Raji (cell line): Measurements from ENCODE around the gene EXT2.

ENCODE experiments used
- POLR2A ChIP-seq: IDR thresholded peaks from 2 replicates; pipeline ENCODE4 v1.6.1; 2011; ENCODE audit warnings: low read depth, low read length, control low read depth; ENCODE audit not compliant: insufficient read depth

Gene EXT2

DNA sequence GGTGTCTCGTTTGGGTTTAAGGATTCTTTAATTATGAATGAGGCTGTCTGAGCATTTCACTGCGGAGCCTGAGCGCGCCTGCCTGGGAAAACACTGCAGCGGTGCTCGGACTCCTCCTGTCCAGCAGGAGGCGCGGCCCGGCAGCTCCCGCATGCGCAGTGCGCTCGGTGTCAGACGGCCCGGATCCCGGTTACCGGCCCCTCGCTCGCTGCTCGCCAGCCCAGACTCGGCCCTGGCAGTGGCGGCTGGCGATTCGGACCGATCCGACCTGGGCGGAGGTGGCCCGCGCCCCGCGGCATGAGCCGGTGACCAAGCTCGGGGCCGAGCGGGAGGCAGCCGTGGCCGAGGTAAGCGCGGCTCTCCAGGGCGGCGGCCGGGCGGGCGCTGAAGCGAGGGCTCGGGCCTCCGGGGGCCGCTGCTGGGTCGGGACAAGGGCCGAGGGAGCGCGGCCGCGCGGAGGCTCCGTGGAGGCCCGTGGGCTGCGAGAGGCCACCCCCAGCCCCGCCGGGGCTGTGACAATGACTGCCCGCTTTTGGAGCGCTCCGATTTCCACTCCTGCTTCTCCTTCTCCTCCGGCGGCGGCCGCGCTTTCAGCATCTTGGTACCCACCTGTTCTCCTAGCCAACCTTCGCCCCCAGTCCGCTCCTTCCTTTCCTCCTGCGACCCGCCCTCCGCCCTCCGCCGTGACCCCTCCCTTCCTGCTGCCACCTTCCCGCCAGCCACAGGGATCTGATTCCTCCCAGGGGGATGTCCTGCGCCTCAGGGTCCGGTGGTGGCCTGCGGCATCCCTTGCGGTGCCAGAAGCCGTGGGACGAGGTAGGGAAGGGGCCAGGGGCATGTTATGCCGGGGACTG, at the start of gene EXT2:
EXT2 (plus strand) TSS at position 173 of the 854 bp plus-strand sequence. CDS start 12,035 bp downstream, outside the sequence.
- TF ChIP-seq POLR2A = peak; percentile 64

DNA sequence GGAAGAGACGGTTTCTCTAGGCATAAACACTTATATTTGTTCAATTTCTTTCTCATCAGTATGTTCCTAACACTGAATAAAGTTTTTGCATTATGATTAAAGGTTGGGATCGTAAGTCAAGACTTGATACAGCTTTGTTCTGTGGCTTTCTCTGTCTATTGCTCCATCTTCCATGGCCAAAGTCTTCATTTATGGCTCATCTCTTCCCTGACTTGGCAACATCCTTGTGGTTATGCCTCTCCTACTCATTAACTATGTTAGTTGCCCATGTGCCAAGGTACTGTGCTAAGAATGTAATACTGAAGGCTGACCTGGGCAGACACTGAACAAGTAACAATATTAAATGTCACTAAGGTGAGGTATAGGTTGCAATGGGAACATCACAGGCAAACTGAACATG, 49.3 kb upstream of the EXT2 start:
- no peak for TF ChIP-seq POLR2A

DNA sequence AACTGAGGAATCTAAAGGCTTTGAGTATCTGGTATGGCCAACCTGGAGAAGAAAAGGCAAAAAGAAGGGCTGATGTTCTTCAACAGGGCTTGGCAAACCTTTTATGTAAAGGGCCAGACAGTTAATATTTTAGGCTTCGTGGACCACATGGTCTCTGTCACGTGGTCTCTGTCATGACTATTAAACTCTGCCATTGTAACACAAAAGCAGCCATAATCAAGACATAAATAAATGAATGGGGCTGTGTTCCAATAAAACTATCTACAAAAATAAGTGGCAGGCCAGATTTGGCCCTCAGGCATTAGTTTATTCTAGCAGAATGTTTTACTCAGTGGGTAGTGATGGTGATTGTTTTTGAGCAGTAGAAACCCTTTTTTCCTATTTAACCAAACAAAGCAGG, 48.2 kb upstream of the EXT2 start:
- no peak for TF ChIP-seq POLR2A

DNA sequence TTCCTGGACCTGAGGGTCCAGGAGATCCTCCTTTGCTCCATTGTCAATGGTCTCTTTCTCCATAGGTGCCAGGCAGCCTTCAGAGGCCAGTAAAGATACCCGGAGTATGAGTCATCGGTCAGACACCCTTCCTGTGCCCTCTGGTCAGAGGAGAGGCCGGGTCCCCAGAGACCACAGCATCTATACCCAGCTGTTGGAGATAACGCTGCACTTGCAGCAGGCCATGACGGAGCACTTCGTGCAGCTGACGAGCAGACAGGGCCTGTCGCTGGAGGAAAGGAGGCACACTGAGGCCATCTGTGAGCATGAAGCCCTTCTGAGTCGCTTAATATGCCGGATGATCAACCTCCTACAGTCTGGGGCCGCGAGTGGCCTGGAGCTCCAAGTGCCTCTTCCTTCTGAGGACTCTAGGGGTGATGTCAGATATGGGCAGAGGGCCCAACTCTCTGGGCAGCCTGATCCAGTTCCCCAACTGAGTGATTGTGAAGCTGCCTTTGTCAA, 47.5 kb upstream of the EXT2 start, which contains the start of gene ACCSL:
ACCSL (plus strand) TSS at position 51 of the 501 bp plus-strand sequence; CDS start at position 107, 56 bp downstream.
- no peak for TF ChIP-seq POLR2A

DNA sequence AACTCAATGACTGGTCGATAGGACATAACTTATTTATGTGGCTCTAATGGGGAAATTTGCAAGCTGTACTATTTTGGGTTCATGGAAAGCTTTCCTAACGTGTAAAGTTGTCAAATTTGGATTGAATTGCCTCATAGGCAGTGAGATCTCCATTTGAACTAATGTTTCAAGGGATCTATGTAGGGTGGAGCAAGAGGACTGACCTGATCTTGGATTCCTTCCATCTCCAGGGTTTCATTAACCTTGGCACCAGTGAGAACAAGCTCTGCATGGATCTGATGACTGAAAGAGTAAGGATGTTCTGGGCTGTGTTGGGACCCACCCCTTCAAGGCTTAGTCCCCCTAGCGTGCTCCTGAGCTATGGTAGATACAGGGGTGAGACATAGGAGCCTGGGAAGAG, 45.6 kb upstream of the EXT2 start:
- no peak for TF ChIP-seq POLR2A

DNA sequence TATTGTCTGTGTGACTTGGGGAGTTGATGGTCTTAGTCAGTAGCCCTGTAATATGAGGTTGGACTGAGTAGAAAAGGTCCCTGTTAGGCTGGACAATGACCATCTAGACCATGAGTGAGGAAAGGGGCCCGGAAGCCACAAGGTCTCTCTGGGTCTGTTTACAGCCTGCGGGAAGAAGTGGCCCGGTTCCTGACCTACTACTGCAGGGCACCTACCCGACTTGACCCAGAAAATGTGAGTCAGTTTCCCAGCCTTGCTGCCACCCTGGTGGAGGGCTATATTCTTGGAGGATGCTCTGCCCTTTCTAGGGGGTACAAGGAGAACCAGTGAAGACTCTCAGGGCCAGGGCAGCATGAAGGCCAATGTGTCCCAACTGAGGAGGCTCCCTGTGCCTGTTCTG, 44.3 kb upstream of the EXT2 start:
- no peak for TF ChIP-seq POLR2A

DNA sequence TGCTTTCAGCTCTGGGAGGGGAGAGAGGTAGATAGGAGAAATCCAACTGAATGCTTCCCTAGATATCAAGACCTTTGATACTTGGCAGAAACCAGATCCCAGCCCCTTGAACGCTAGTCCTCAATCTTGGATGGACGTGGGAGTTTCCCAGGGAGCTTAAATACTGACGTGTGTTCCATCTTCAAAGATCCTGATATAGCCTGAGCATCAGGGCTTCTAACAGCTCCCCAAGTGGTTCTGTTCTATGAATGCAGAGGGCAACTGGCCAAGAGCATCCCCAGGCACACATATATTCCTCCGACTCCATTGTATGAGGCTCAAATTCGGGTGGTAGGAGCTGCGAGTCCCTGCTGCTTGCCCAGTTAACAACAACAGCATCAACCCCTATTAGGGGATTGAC, 38.1 kb upstream of the EXT2 start:
- no peak for TF ChIP-seq POLR2A

DNA sequence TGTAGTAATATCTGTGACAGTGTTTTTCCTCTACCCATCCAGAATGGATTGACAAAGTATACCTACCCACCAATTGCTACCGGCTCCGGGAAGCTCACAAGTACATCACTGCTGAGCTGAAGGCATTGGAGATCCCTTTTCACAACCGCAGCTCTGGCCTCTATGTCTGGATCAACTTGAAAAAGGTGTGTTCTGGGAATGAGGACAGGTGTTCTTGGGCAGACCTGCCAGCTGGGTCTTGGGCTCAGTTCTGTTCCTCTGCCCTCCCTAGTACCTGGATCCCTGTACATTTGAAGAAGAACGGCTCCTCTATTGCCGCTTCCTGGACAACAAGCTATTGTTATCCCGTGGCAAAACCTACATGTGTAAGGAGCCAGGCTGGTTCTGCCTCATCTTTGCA, 37.2 kb upstream of the EXT2 start:
- TF ChIP-seq POLR2A = no peak

DNA sequence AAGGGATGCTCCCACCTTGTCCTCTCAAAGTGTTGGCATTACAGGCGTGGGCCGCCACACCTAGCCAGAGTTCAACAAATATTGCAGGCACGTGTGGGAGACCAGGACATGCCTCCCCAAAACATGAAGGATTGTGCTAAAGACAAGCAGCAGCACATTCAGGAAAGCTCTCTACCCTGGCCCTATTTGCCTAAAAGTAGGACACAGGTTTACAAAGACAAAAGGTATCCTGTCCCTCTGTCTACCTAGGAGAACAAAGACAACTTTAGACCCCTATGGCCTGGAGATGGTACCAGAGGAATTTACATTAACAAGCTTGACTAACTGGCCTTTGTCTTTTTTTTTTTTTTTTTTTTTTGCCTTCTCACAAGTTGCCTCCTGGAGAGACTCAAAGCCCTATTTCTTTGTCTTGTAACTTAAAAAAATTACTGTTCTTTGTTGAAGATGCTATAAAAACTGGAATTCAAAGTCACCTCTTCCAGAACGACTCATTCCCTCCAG, 30.3 kb upstream of the EXT2 start:
- TF ChIP-seq POLR2A = no peak

DNA sequence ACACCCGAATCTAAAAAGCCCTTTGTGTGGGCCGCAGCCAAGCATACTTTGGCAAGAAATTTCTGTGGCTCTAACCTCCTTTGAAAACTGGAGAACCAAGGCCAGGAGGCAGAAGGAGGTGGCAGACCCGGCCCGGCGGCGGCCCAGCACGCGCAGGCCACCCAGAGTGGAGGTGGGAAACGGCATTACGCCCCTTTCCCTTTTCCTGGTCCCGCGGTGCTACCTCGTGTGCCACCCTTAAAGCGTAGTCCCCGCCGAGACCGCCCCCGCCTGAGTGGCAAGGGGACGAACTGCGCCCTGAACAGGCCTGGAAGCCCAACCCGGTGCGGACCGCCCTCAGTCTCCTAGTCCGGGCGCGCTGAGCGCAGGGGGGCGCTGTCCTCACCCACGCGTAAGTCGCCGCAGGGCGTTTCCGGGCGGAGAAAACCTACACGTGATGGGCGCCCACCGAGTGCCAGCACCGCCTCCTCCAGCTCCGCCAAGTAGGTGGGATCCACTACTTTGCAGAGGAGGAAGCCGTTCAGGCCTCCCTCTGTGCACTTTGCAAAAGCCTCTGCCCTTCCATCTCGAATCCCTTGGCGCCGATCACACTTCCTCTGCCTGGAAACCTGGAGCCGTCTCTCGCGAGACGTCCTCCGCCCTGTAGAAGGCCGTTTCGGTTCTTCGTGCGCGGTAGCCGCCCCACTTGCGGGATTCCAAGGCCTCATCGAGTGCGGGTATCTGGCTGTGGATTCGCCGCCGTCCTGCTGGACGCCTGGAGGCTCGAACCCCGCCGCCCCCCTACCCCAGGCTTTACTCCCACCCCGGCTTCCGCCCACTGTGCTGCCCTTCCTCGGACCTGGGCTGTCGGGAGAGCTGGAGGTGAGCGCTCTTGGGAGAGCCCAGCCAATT, 29.4 kb upstream of the EXT2 start, which contains the start of gene ACCS:
ACCS (plus strand) TSS at position 430 of the 891 bp plus-strand sequence. CDS start 1,358 bp downstream, outside the sequence.
- TF ChIP-seq POLR2A = no peak

DNA sequence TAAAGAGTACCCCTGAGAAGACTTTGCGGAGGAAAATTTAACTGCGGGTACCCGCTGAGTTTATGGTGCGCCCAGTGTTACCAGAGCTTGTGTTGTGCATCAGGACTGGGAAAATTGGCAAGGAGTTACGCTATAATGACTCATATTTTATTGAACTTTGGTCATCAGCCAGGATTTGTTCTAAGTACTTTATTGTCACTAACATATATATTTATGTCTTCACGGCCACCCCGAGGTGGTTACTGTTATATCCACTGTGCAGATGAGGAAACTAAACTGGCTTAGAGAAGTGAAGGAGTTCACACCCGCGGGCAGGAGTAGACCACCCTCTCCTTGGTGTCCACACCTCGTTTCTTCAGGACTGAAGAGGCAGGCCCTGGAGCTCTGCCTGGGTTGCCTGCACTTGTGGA, 28.7 kb upstream of the EXT2 start:
- TF ChIP-seq POLR2A = no peak

DNA sequence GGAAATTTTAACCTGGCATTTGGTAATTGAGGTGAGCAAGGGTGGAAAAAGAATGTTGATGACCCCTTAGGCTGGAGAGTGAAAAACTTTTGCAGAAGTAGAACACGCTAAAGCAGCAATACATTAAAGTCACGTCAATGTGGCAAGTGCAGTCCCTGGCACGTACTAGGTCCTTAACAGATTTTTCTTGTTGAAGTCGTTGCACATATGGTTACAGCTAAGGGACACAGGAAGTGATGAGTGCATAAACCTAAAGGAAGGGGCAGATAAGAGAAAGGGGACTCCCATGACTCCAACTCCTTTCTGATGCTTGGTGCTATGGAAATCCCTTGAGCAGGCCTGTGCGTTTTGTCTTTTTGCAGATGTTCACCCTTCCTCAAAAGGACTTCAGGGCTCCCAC, 28.2 kb upstream of the EXT2 start:
- TF ChIP-seq POLR2A = no peak

DNA sequence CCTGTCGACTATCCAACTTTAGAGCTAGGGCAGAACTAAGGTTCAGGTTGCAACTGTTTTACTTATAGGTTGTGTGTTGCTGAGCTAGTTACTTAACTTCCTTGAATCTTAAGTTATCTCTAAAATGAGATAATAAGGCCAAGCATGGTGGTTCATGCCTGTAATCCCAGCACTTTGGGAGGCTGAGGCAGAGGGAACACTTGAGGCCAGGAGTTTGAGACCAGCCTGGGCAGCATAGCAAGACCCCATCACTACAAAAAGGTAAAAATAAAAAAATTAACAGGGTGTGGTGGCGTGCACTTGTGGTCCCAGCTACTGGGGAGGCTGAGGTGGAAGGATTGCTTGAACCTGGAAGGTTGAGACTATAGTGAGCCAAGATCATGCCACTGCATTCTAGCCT, 27.3 kb upstream of the EXT2 start:
- no peak for TF ChIP-seq POLR2A

DNA sequence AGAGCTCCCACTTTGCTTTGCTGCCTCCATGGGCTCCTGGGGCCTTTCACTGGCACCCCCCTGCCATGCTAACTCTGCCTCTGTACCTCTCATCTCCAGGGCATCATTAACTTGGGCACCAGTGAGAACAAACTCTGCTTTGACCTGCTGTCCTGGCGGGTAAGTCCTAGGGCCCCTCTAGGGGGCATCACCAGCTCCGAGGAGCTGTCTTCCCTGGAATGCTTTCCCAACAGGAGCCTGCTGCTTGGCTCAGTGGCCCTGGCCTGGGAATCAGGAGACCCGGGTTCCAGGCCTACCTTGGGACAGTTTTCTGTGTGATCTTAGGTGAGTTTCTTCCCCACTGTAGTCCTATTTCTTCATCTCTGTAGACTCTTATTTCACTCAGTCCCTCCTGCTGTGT, 24.3 kb upstream of the EXT2 start:
- no peak for TF ChIP-seq POLR2A
